Endothelial cell (in vitro differentiated cells): ENCODE data around the gene USP48. TPM values are rescaled to one million over a fixed set of nuclear protein-coding genes. Genes with fewer than 3 reads are reported as not detected.

ENCODE experiments used
- DNase-seq: peaks from one replicate; pipeline ENCODE4 v3.0.0; 2021; ENCODE audit warnings: low spot score
- H3K27ac Mint-ChIP-seq: one replicate; pipeline ENCODE4 v1.8.0; 2021; ENCODE audit warnings: mixed read lengths, inconsistent platforms; ENCODE audit not compliant: unreplicated experiment
- H3K27me3 Mint-ChIP-seq: one replicate; pipeline ENCODE4 v1.8.0; 2021; ENCODE audit warnings: mild to moderate bottlenecking, moderate library complexity, mixed read lengths, inconsistent platforms; ENCODE audit not compliant: unreplicated experiment
- H3K36me3 Mint-ChIP-seq: one replicate; pipeline ENCODE4 v1.8.0; 2021; ENCODE audit warnings: mild to moderate bottlenecking, low read depth, mixed read lengths, inconsistent platforms; ENCODE audit not compliant: unreplicated experiment
- H3K4me1 Mint-ChIP-seq: one replicate; pipeline ENCODE4 v1.8.0; 2021; ENCODE audit warnings: mild to moderate bottlenecking, mixed read lengths, inconsistent platforms; ENCODE audit not compliant: unreplicated experiment
- H3K4me3 Mint-ChIP-seq: one replicate; pipeline ENCODE4 v1.8.0; 2021; ENCODE audit warnings: mild to moderate bottlenecking, mixed read lengths, inconsistent platforms; ENCODE audit not compliant: unreplicated experiment
- H3K9me3 Mint-ChIP-seq: one replicate; pipeline ENCODE4 v1.8.0; 2021; ENCODE audit warnings: mixed read lengths, inconsistent platforms; ENCODE audit not compliant: unreplicated experiment
- CTCF ChIP-seq: fragments of 200-600 bp; sonication (generic); IDR thresholded peaks from one replicate; pipeline ENCODE4 v1.5.0; 2021; ENCODE audit warnings: antibody characterized with exemption; ENCODE audit not compliant: unreplicated experiment
- total RNA-seq: library from RNA; stranded (reverse); fragmentation: NEBNext Ultra II Directional; extraction: Animal tissue kit (Norgen Biotek cat#: 25700); gene quantifications from one replicate; pipeline ENCODE4 v1.2.1, GENCODE V29; 2021; ENCODE audit not compliant: unreplicated experiment

Gene USP48
- total RNA-seq, 1 donor from 2014 or later = 57.9 TPM

DNA sequence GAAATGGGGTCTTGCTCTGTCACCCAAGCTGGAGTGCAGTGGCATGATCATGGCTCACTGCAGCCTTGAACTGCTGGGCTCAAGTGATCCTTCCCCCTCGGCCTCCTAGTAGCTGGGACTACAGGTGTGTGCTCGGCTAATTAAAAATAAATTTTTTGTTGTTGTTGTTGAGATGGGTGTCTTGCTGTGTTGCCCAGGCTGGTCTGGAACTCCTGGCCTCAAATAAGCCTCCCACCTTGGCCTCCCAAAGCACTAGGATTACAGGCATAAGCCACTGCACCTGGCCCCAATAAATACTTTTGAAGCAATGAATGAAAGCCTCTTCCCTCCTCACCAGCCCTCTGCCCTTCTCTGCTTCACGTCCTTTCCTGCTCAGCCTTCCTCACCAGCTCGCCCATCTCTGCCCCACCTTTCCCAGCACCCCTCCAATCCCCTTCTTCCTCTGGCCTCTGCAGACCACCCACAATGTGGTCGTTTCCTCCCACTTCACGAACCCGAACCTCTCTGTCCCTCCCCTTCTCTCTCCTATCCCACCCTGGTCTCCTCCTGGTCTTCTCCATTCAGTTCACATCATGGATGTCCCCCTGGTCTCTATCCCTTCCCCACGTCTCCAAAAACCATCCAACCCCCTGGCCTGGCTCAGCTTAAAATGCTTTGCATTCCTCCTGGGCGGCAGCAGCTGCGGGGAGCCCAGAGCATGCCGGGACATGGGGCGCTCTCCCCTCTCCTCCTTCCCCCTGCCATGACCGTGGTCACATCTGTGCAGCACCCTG lies 152.2 kb downstream of the USP48 start:
- DNase-seq = no peak
- Mint-ChIP-seq H3K36me3 (no peaks in the 10 kb centered on the region), H3K4me1 (no peaks in the 10 kb centered on the region), H3K4me3 (no peak overlapping the region), H3K9me3 (no peaks in the 10 kb centered on the region), H3K27me3 (peaks cover 5% of the 10 kb centered on the region), H3K27ac (no peak overlapping the region)
- TF ChIP-seq CTCF = no peak

GRCh38 chr1:21629971-21630370 lies 153.0 kb downstream of the USP48 start:
- no peak overlapping the region for H3K4me3 Mint-ChIP-seq
- no peaks in the 10 kb centered on the region for H3K4me1 Mint-ChIP-seq
- no peak for DNase-seq
- H3K9me3 Mint-ChIP-seq = no peaks in the 10 kb centered on the region
- TF ChIP-seq CTCF = no peak
- H3K27me3 Mint-ChIP-seq = peaks cover 8% of the 10 kb centered on the region
- H3K27ac Mint-ChIP-seq = no peak overlapping the region
- H3K36me3 Mint-ChIP-seq = no peaks in the 10 kb centered on the region

- Mint-ChIP-seq H3K4me3 (no peak overlapping the region), H3K36me3 (no peaks in the 10 kb centered on the region), H3K4me1 (no peaks in the 10 kb centered on the region), H3K9me3 (no peaks in the 10 kb centered on the region), H3K27me3 (peaks cover 8% of the 10 kb centered on the region), H3K27ac (no peak overlapping the region)
- TF ChIP-seq CTCF = no peak
- no peak for DNase-seq
Measured at GRCh38 chr1:21628798-21629393, 154.1 kb downstream of the USP48 start.

Other genes with a start within 250 kb of the USP48 start
- 0.56 TPM for gene RAP1GAP, start 113.8 kb downstream of the USP48 start, total RNA-seq
- gene LDLRAD2, start 29.1 kb upstream of the USP48 start, total RNA-seq = 1.3 TPM
- 1,732 TPM for gene HSPG2, start 154.2 kb upstream of the USP48 start, total RNA-seq
- gene CELA3B, start 193.9 kb upstream of the USP48 start, total RNA-seq = not detected
- gene CELA3A, start 218.5 kb upstream of the USP48 start, total RNA-seq = not detected